ENCODE data around the gene FRAS1.
"Not testable (repeated sequence)": the region's sequence is repeated elsewhere in the genome, so short reads cannot be mapped to it uniquely, and the experiment has no call there.

FRAS1 gene

DNA sequence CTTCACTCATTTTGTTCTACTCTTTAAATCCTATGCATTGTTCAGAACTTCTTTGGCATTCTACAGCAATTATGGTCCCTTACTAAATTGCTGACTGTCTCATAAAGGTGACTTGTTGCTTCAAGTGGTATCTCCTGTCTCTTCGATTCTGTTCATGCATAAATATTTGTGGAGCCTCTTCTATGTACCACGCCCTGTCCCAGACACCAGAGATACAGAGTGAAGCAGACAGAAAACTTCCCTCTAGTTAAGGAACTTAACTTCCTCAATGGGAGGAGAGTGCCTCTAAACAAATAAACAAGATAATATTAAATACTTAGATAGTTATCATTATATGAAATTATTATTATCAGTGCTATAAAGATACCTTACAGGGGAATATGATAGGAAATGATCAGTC lies 235.7 kb downstream of the FRAS1 start:
- DNase-seq = no peak

DNA sequence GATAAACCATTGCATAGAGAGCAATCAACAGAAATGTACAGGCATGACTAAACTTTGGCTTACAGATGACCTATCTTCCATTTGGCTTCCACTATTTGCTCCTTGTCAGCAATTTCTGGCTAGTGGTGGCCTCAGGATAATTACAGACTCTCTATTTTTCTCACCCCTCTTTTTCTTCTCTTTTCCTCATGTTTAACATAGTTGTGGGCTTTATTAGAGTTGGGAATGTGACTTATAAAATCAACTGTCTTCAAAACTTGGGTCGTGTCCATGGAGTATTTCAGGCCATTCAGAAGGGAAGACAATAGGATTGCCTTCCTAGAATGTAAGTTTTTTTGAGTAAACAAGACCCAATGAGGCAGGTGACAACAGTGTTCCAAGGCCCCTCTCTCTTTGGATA lies 236.2 kb downstream of the FRAS1 start:
- no peak for DNase-seq

GRCh38 chr4:78293821-78294301 lies 236.7 kb downstream of the FRAS1 start:
- no peak for DNase-seq

DNA sequence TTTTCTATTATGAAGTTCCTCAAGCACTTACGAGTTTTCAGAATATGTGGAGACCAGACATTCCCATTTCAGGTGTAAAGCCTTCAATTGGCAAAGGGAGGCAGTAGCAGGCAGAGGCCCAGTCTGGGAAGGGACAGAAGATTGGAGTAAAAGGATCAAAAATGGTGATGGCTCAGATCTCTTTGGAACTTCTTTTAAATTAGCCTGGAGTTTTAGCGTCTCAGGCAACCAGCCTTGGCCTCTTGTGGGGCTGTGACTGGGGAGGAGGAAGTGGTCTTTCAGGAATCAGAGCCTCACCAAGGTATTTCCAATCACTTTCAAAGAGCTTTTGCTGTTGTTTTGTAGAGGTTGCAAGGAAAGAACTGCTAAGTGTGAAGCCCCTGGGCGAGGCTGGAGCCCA lies 239.1 kb downstream of the FRAS1 start:
- no peak for DNase-seq

DNA sequence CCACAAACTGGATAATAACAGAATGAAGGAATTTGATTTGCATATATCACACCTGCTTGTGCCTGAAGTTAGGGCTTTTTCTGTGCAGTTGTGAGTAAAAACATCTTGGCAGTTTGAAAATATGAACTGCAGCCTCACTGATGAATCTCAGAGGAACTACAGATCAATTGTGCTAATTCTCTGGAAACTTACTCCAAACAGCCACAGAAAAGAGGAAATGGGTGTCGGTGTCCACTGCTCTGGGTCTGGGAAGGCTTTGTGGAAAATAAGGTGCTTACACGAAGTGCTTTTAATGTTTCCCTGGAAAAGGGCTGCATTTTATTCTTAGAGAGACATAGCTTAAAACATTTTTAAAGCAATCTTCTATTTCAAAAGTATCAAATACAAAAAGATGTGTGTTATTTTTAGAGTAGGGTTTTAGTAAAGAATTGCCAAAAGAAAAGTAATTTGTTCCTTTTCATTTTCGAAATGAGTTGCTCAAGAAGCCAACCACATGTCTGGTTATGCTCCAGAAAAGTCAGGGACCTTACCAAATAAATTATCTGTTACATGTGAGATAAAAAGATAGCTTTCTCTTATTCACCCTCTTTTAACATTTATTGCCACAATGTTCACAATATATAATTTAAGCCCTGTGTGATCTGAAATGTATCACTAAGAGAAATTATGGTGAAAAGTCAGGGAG lies 240.1 kb downstream of the FRAS1 start:
- DNase-seq = no peak

- DNase-seq = no peak
Measured at GRCh38 chr4:78298618-78299017, 241.5 kb downstream of the FRAS1 start.

GRCh38 chr4:78299565-78299972 lies 242.4 kb downstream of the FRAS1 start:
- DNase-seq = no peak

GRCh38 chr4:78307263-78307662 lies 250.1 kb downstream of the FRAS1 start:
- not testable (repeated sequence) for DNase-seq

DNA sequence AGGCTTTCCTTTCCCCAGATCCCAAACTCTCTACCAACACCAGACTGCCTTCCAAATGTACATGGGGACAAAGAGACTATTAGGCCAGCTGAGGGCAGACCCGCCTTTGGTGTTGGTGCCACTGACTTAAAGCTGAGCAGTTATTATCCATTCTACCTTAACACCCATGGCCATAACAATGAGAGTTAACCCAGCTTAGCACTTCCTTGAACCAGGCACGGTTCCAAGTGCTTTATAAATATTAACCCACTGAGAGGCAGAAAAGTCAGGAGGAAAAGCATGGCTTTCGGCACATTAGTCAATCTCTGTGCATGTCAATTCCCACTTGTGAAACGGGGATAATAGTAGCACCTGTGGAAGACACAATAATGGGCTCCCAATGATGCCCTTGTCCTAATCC lies 251.4 kb downstream of the FRAS1 start:
- DNase-seq = no peak

DNA sequence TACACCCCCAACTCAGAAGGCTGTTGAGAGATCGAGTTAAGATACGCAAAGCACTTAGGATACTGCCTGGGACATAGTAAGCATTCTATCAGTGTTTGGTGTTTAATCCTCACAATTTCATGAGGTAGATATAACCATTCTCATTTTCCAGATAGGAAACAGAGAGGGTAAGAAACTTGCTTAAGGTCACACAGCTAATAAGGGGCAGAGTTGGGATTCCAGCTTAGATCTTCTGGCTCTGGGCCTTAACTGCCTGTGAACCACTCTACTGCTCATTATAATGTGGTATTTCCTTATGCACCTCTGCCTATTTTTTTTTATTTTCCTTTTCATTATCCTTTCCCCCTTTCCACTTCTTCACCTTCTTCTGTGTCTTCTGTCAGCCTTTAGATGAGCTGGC lies 252.2 kb downstream of the FRAS1 start:
- DNase-seq = no peak

GRCh38 chr4:78310007-78310739 lies 253.1 kb downstream of the FRAS1 start:
- no peak for DNase-seq

- DNase-seq = no peak
Measured at GRCh38 chr4:78310740-78311115, 253.6 kb downstream of the FRAS1 start.

DNA sequence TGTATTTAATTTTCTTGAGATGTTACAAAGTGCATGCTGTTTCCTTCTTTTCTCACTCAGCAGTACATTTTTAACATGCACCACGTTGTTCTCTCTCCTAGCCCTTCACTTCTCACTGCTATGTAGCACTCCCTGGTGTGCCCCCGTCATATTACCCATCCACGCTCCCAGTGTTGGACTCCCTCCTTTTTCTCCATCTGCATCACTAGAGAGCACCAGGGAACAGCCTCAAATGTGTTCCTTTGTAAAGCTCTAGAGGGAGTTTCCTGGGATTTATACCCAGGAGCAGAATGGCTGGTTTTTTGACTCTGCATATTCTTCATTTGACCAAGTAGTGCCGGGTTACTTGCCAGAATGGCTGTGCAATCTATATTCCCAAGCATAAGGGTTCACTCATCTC lies 254.2 kb downstream of the FRAS1 start:
- no peak for DNase-seq

GRCh38 chr4:78312989-78313753 lies 256.0 kb downstream of the FRAS1 start:
- no peak for DNase-seq

GRCh38 chr4:78313754-78314120 lies 256.6 kb downstream of the FRAS1 start:
- DNase-seq = no peak

- no peak for DNase-seq
Measured at GRCh38 chr4:78318126-78318525, 261.0 kb downstream of the FRAS1 start.

- DNase-seq = no peak
Measured at GRCh38 chr4:78320349-78320935, 263.3 kb downstream of the FRAS1 start.

DNA sequence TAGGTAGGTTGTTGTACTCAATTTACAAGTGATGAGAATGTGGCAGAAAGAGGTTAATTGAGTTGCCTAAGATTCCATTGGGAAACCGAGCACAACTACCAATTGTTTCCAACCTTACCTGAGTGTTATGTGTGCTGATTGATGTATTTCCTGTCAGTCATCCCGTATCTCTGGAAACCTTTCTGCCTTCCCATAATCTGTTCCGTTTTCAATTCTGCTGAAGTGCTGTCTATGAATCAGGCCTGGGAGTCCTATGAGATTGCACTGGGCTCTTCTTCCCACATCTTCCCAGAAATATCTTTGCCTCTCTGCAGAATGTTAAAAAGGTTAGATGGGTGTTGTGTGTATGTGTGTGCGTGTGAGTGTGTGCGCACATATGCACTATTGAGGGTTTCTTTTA lies 264.9 kb downstream of the FRAS1 start:
- DNase-seq = no peak

GRCh38 chr4:78323439-78323838 lies 266.3 kb downstream of the FRAS1 start:
- DNase-seq = no peak

GRCh38 chr4:78324625-78325024 lies 267.5 kb downstream of the FRAS1 start:
- no peak for DNase-seq

DNA sequence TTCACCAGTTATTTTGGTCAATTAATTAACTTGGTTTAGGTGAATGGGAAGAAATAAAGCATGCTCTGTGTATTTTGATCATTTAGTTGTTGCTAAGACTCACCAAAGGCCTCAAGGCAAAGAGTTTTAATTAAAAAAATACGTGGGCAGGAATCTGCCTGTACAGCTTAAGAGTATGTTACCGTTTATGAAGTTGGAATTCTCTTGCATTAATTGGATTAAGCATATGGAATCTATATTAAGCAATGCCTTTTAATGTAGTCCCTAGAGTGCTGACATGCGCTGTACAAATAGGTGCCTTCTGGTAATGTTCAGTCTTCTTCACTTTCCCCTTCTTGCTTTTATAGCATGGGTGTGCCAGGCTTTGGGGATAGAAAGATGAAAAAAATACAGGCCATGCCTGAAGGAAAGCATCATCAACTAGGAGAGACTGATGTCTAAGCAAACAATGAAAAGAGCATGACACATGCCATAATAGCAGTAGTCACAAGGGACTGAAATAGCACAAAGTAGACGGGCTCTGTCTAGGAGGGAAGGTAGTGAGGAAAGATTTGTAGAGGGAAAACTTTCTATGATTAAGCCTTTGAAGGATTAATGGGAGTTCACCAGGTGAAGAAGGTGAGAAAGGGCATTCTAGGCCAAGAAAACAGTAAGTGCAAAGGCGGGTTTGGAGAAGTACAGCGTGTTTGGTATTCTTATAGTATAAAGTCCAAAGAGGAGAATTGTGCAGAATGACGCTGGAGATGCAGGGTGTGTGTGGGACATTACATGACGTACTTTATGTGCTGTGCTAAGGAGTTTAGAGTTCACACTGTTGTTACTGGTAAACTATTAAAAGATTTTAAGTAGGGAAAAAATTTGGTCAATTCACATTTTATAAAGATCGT lies 268.4 kb downstream of the FRAS1 start:
- no peak for DNase-seq

DNA sequence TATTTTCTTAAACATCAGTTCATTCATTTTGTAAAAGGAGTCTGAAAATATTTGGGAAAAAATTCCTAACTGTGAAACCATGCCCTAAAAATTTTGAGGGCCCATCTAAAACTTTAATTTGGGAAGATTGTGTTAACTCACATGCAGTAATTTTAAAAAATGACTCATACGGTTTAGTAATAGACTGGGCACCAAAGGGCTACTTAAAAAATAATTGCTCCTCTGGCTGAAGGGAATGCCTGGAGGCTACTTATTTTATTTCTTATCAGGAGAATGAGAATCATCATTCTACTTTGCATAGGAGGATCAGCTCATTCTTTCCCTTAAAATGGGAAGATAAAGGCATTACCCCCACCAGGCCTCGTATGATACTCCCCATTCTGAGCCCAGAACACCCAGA lies 271.5 kb downstream of the FRAS1 start:
- DNase-seq = not testable (repeated sequence)
